Tibial nerve (tissue), 4 donors: ENCODE data around the gene WNT3A.

ENCODE experiments used
- EP300 ChIP-seq, 2 donors: sonication (generic); formaldehyde crosslinking; IDR thresholded peaks; one replicate each; pipeline ENCODE4 v1.6.1; 2017; ENCODE audit warnings: antibody characterized with exemption in 2 of 2, mild to moderate bottlenecking in 1 of 2
- TF ChIP-seq, protein P1 (sequence below), 5 experiments: fragments of 200-600 bp in 3 of 5; fragments of 450-650 bp in 2 of 5; sonication (generic) in 3 of 5; IDR thresholded peaks; one replicate each; pipeline ENCODE4 v1.5.1; 2016 to 2019; ENCODE audit warnings: antibody characterized with exemption in 5 of 5, mild to moderate bottlenecking in 3 of 5, moderate library complexity in 2 of 5

DNA sequence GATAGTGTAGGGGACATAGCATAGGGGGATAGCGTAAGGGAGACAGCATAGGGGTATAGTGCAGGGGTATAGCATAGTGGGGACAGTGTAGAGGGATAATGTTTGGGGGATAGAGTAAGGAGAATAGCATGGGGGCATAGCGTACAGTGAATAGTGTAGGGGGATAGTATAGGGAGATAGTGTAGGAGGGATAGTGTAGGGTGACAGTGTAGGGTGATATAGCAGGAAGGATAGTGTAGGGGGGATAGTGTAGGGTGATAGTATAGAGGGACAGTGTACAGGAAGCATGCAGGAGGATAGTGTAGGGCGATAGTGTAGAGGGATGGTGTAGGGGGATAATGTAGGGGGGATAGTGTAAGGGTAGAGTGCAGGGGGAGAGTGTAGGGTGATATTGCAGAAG is 64.1 kb downstream of the WNT3A start:
- TF ChIP-seq EP300 (IDR thresholded peaks at IDR 0.05) = no peak
- TF ChIP-seq, protein P1, sequence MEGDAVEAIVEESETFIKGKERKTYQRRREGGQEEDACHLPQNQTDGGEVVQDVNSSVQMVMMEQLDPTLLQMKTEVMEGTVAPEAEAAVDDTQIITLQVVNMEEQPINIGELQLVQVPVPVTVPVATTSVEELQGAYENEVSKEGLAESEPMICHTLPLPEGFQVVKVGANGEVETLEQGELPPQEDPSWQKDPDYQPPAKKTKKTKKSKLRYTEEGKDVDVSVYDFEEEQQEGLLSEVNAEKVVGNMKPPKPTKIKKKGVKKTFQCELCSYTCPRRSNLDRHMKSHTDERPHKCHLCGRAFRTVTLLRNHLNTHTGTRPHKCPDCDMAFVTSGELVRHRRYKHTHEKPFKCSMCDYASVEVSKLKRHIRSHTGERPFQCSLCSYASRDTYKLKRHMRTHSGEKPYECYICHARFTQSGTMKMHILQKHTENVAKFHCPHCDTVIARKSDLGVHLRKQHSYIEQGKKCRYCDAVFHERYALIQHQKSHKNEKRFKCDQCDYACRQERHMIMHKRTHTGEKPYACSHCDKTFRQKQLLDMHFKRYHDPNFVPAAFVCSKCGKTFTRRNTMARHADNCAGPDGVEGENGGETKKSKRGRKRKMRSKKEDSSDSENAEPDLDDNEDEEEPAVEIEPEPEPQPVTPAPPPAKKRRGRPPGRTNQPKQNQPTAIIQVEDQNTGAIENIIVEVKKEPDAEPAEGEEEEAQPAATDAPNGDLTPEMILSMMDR (IDR thresholded peaks at IDR 0.05) = no peak
